Femur (tissue), 1 donor: Measurements from ENCODE around the gene NPIPB2.

Experiments
- DNase-seq: peaks from one replicate; pipeline ENCODE4 v3.0.0-alpha.2; 2017

Gene NPIPB2

DNA sequence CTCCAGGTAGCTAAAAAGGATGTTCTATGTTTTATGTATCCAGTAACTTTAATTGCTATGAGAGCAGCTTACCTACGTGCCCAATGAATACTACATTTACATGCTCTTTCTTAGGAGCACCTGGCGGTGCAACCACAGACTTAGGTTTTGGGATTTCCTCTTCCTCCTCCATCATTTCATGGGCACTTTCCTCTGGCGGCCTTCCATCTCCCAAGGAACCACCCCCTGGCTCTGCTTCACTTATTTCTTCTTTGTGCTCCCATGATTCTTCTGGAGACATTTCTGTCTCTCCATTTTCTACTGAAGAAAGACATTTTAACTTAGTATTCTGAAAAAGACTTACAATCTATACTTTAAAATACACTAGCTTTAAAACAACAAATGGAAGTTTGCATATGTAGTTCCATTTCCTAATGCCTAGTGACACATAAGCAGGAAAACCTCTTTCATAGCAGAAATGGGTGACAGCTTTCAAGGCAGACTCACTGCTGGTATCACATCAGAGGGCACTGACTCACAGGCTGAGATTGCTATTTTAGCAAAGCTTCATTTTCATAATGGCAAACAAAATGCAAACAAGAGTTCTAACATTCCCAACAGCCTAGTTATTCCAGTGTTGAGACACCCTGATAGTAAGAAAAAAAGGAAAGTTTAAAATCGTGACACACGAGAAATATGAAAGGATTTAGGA lies 45.2 kb downstream of the NPIPB2 start:
- no peak for DNase-seq

- no peak for DNase-seq
These were observed 48.3 kb downstream of the NPIPB2 start for GRCh38 chr16:11893571-11893970.

GRCh38 chr16:11892761-11893160 lies 49.1 kb downstream of the NPIPB2 start:
- DNase-seq = no peak

- no peak for DNase-seq
These were observed 51.4 kb downstream of the NPIPB2 start for GRCh38 chr16:11890231-11890965.

DNA sequence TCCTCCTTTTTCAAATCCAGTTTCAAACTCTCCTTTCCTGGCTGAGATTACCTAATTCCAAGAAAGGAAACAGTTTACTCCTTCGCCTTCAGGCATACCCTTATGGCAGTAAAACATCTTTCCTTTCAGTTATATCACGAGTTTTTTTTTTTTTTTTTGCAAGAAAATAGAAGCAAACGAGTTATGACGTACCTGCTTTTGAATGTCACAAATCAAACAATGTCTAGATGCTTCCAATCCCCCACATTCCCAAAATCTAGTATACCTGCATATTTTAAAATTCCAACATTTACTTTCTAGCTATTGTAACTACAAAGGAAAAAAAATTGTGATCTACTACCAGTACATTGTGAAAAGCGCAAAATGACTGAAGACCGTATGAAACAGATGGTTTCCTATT lies 55.0 kb downstream of the NPIPB2 start:
- no peak for DNase-seq

GRCh38 chr16:11884035-11884434 lies 57.8 kb downstream of the NPIPB2 start:
- DNase-seq = no peak

DNA sequence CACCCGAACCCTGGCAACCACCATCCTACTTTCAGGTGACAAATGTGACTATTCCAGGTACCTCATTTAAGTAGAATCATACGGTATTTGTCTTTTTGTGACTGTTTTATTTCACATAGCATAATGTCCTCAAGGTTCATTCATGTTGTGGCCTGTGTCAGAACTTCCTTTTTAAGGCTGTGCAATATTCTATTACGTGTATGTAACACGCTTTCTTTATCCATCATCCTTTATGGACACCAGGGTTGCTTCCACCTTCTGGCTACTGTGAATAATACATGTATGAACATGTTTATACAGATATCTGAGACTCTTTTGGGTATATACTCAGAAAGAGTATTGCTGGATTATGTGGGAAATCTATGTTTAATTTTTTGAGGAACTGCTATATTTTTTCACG lies 61.8 kb downstream of the NPIPB2 start:
- no peak for DNase-seq

DNA sequence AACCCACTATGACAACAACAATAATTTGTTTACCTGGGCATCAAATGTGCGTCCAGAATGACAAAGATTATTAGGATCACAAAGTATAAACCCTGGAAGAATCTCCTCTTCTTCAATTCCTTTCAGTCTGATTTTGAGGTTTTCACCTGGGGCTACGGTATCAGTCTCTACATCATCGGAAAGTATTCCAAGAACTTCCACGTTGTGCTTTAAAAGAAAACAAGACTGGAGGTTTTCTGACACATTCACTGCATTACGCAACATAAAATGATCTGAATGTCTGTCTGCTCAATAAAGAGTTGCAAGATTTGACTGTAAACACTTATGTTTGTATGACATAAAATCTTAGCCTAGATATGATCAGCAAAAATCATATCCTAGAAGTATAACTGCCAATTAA lies 64.5 kb downstream of the NPIPB2 start:
- no peak for DNase-seq
